GM13976 (cell line): ENCODE measurements around the gene GRK5.
"Not testable (repeated sequence)": the region's sequence is repeated elsewhere in the genome, so short reads cannot be mapped to it uniquely, and the experiment has no call there.

Source experiments
- DNase-seq: peaks from one replicate; pipeline ENCODE4 v3.0.0; 2012; ENCODE audit warnings: low spot score
- CTCF ChIP-seq: IDR thresholded peaks from 2 replicates; pipeline ENCODE4 v1.5.1; 2012; ENCODE audit warnings: borderline replicate concordance, mild to moderate bottlenecking; ENCODE audit not compliant: insufficient read depth; ENCODE audit errors: extremely low read depth, missing control alignments, control extremely low read depth
- in situ Hi-C: fragments of 300-500 bp; cut with MboI; formaldehyde crosslinking; loops from one replicate; pipeline ENCODE4 v1.12.0; 2022; ENCODE audit warnings: low sequenced_read_pairs, mixed read lengths, inconsistent platforms; ENCODE audit not compliant: unreplicated experiment

GRK5 gene

GRCh38 chr10:119431773-119432135 lies 224.4 kb downstream of the GRK5 start:
- in situ Hi-C loops, result loop anchor here (25.0 kb wide), 1 partner anchor 869 kb away; no protein-coding TSS in a partner anchor
- no peak for DNase-seq
- no peak for TF ChIP-seq CTCF

- DNase-seq, result not testable (repeated sequence)
- in situ Hi-C loops, result loop anchor here (25.0 kb wide), 1 partner anchor 873 kb away; no protein-coding TSS in a partner anchor
Measured at GRCh38 chr10:119434942-119435341, 227.6 kb downstream of the GRK5 start.

- no peak for DNase-seq
- TF ChIP-seq CTCF, result no peak
- in situ Hi-C loops, result loop anchor here (25.0 kb wide), 1 partner anchor 876 kb away; no protein-coding TSS in a partner anchor
Measured at GRCh38 chr10:119438717-119439116, 231.3 kb downstream of the GRK5 start.

- DNase-seq, result no peak
- no peak for TF ChIP-seq CTCF
- in situ Hi-C loops, result loop anchor here (25.0 kb wide), 1 partner anchor 878 kb away; no protein-coding TSS in a partner anchor
Measured at GRCh38 chr10:119439922-119440321, 232.6 kb downstream of the GRK5 start.

GRCh38 chr10:119441151-119441821 lies 233.9 kb downstream of the GRK5 start:
- in situ Hi-C loops, result loop anchor here (25.0 kb wide), 1 partner anchor 879 kb away; no protein-coding TSS in a partner anchor
- TF ChIP-seq CTCF, result no peak
- DNase-seq, result no peak

- no peak for DNase-seq
- TF ChIP-seq CTCF, result no peak
- in situ Hi-C loops, result loop anchor here (25.0 kb wide), 1 partner anchor 880 kb away; no protein-coding TSS in a partner anchor
Measured at GRCh38 chr10:119441921-119442757, 234.8 kb downstream of the GRK5 start.

- in situ Hi-C loops, result loop anchor here (25.0 kb wide), 1 partner anchor 880 kb away; no protein-coding TSS in a partner anchor
- TF ChIP-seq CTCF, result no peak
- DNase-seq, result no peak
Measured at GRCh38 chr10:119442758-119443060, 235.3 kb downstream of the GRK5 start.
